Stimulated activated effector memory CD8-positive, alpha-beta T cell treated with anti-CD3 and anti-CD28 coated beads, Interleukin-12 subunit alpha, Interleukin-12 subunit beta, amount 100 ng/mL, for 72 hours (primary cell): ENCODE results near the gene LRRK1.

Experiments used
- ATAC-seq: fragments of 150-1000 bp; cut with Tn5 transposase; 2 replicates; pipeline ENCODE4 v1.10.0; 2021
- DNase-seq, 2 donors: peaks; one replicate each; pipeline ENCODE4 v3.0.0; 2021 to 2022; ENCODE audit warnings: low spot score in 2 of 2
- H3K27ac Mint-ChIP-seq: one replicate; pipeline ENCODE4 v1.8.0; 2022; ENCODE audit warnings: mild to moderate bottlenecking, mixed read lengths
- H3K36me3 Mint-ChIP-seq: one replicate; pipeline ENCODE4 v1.8.0; 2022; ENCODE audit warnings: mild to moderate bottlenecking, mixed read lengths
- H3K4me1 Mint-ChIP-seq: one replicate; pipeline ENCODE4 v1.8.0; 2022; ENCODE audit warnings: mixed read lengths
- H3K4me3 Mint-ChIP-seq: one replicate; pipeline ENCODE4 v1.8.0; 2022; ENCODE audit warnings: mild to moderate bottlenecking, mixed read lengths
- H3K9me3 Mint-ChIP-seq: one replicate; pipeline ENCODE4 v1.8.0; 2022; ENCODE audit warnings: mixed read lengths

LRRK1 gene

DNA sequence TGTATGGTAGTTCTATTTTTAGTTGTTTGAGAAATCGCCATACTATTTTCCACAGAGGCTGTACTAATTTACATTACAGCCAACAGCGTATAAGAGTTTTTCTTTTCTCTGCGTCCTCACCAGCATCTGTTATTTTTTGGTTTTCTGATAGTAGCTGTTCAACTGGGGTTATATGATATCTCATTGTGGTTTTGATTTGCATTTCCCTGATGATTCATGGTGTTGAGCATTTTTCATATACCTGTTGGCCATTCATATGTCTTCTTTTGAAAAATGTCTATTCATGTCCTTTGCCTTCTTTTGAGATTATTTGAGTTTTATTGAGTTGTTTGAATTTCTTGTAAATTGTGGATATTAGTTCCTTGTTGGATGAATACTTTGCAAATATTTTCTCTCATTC, 114.6 kb downstream of the LRRK1 start:
- ATAC-seq (no peak), DNase-seq (no peak)
- H3K9me3 Mint-ChIP-seq: peaks cover 16% of the 10 kb centered on the region
- H3K4me1 Mint-ChIP-seq: no peaks in the 10 kb centered on the region
- no peak overlapping the region for H3K4me3 Mint-ChIP-seq
- H3K36me3 Mint-ChIP-seq: no peaks in the 10 kb centered on the region
- H3K27ac Mint-ChIP-seq: no peak overlapping the region

DNA sequence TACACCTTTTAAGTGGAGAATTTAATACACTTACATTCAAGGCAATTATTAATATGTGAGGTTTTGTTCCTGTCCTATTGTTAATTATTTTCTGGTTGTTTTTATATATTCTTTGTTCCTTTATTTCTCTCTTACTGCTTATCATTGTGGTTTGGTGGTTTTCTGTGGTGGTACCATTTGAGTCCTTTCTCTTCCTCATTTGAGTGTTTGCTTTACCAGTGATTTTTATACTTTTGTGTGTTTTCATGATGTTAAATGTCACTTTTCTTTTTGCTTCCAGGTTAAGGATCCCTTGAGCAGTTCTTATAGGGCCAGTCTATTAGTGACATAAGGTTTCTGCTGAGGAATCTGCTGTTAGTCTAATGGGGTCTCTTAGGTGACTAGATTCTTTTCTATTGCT, 116.5 kb downstream of the LRRK1 start:
- Mint-ChIP-seq H3K9me3 (peaks cover 16% of the 10 kb centered on the region), H3K27ac (no peak overlapping the region), H3K4me3 (no peak overlapping the region), H3K36me3 (no peaks in the 10 kb centered on the region), H3K4me1 (no peaks in the 10 kb centered on the region)
- DNase-seq (no peak), ATAC-seq (no peak)

DNA sequence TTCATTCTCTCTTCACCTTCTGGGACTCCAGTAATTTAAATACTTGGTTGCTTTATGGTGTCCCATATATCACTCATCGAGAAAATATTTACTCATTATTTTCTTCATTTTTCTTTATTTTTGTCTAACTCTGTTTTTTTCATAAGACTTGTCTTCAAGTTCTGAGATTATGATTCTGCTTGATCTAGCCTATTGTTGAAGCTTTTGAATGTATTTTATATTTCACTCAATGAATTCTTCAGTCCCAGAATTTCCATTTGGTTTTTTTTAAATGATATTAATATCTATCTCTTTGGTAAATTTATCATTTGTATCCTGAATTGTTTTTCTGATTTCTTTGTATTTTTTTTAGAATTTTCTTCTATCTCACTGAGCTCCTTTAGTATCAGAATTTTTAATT, 117.0 kb downstream of the LRRK1 start:
- no peak overlapping the region for H3K27ac Mint-ChIP-seq
- H3K4me1 Mint-ChIP-seq: no peaks in the 10 kb centered on the region
- H3K36me3 Mint-ChIP-seq: no peaks in the 10 kb centered on the region
- H3K4me3 Mint-ChIP-seq: no peak overlapping the region
- DNase-seq (no peak), ATAC-seq (no peak)
- H3K9me3 Mint-ChIP-seq: peaks cover 16% of the 10 kb centered on the region

DNA sequence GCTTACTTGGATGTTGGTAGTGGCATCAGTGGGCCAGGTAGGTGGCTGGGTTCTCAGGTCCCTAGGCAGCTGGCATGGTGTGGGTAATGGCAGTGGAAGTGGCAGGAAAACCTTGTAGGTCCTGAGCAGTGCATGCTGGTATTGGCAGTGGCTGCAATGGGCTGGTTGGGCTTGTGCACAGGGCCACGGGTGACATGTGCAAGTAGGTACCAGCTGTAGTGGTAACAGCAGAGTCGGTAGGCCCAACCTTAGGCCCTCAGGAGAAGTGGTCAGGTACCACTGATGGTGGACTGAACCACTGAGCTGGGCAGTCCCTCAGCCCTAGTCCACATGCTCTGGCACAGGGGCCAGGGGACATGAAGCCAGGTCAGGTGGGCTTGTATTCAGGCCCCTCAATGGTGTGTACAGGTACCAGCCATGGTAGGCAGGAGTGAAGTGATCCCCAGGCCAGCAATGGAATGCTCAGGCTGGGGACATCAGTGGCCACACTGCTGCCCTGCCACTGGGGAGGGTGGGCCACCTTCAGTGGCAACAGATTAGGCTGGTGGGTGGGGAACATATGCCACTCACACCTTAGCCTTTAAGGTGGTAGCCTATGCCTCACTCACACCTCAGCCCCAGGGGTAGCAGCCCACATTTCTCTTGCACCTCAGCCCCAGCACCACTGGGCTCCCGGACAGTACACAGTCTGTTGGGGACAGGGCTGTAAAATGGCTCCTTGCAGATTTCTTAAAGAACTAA, 118.1 kb downstream of the LRRK1 start:
- H3K4me1 Mint-ChIP-seq: no peaks in the 10 kb centered on the region
- H3K27ac Mint-ChIP-seq: no peak overlapping the region
- ATAC-seq (no peak), DNase-seq (peak in 1 of 2 donors; percentile 30)
- no peak overlapping the region for H3K4me3 Mint-ChIP-seq
- H3K9me3 Mint-ChIP-seq: peaks cover 21% of the 10 kb centered on the region
- no peaks in the 10 kb centered on the region for H3K36me3 Mint-ChIP-seq

DNA sequence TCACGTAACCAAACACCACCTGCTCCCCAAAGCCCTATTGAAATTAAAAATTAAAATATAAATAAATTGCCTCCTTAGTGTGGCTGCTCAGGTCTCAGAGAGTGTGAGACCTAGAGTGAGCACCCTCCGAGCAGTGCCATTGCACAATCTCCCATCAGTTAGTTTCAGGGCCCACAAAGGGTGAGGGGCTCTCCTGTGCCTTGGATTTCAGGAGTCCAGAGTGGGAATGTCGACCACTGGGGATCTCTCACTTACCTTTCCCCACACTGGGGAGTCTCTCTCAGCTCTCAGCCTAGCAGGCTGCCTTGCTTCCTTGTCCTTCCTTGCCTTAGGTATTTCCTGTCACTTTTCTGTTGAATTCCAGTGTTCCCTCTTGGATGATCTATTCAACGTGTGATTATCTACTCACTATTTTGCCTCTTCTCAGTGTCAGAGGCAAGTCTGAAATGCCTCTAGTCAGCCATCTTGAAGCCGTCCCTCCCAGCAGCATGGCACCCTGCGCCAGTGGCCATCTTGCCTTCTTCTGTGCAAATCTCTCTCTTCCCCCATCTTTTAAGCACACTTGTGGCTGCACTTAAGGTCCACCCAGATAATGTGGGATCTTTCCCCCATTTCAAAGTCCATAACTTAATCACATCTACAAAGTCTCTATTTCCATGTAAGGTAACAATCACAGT, 119.3 kb downstream of the LRRK1 start:
- DNase-seq: peak in 1 of 2 donors; percentile 12
- Mint-ChIP-seq H3K27ac (no peak overlapping the region), H3K4me3 (no peak overlapping the region), H3K36me3 (no peaks in the 10 kb centered on the region), H3K9me3 (peaks cover 21% of the 10 kb centered on the region), H3K4me1 (no peaks in the 10 kb centered on the region)
- ATAC-seq: no peak

DNA sequence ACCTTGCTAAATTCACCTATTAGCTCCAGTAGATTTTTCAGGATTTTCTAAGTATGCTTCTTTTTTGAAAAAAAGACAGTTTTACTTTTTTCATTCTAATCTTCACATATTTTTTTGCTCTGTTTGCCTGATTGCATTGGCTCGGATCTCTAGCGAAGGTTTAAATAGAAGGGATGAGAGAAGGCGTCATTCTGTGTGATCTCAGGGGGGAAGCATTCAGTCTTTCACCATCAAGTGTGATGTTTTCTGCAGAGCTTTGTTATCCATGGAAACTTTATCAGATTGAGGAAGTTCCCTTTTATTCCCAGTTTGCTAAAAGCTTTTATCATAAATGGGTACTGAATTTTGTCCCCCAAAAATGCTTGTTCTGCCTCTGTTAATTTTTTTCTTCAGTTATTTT, 120.3 kb downstream of the LRRK1 start:
- ATAC-seq: no peak
- H3K4me3 Mint-ChIP-seq: no peak overlapping the region

DNA sequence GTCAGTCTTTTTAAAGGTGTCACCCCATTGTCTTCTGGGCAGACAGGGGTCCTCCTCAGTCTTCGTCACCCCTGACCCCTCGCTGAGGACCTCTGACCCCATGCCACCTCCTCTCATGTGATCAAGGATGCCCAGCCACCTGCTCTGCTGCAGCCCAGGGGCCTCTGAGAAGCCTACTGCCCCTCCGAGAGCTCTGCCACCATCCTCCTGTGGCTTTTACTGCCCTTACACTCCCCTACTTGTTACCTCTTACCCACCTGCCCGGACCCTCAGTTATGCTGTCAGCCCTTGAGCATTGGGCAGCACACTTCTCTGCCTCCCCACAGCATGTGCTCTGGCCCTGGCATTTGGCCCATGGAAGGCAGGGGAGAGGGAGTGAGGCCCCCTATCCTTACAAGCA, 123.2 kb downstream of the LRRK1 start:
- DNase-seq (no peak), ATAC-seq (no peak)
- Mint-ChIP-seq H3K27ac (no peak overlapping the region), H3K4me3 (no peak overlapping the region), H3K9me3 (peaks cover 5% of the 10 kb centered on the region), H3K4me1 (no peaks in the 10 kb centered on the region), H3K36me3 (no peaks in the 10 kb centered on the region)

More for the DNA sequence above, 120.3 kb downstream of the LRRK1 start:
- Mint-ChIP-seq H3K36me3 (no peaks in the 10 kb centered on the region), H3K9me3 (peaks cover 21% of the 10 kb centered on the region), H3K4me1 (no peaks in the 10 kb centered on the region), H3K27ac (no peak overlapping the region)
- no peak for DNase-seq

DNA sequence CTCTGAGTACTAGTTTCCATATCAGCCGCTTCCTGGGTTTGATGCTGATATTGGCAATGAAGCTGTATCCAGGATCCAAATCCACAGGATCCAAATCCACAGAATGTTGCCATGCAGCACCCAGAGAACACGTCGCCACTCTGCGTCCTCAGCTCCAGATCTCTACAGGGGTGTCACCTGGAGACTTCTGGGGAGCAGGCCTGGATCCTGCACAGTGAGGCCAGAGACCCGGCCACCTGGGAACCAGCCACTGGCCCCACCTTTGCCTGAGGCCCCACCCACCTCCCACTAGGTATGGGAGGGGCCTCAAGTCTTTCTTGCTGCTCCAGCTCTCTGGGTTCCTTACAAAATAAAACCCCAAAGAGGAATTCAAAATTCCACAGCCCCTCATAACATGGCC, 123.9 kb downstream of the LRRK1 start:
- no peak for ATAC-seq
- Mint-ChIP-seq H3K4me3 (no peak overlapping the region), H3K4me1 (no peaks in the 10 kb centered on the region), H3K36me3 (no peaks in the 10 kb centered on the region), H3K27ac (no peak overlapping the region), H3K9me3 (peaks cover 5% of the 10 kb centered on the region)
- peak in 1 of 2 donors; percentile 30 for DNase-seq

DNA sequence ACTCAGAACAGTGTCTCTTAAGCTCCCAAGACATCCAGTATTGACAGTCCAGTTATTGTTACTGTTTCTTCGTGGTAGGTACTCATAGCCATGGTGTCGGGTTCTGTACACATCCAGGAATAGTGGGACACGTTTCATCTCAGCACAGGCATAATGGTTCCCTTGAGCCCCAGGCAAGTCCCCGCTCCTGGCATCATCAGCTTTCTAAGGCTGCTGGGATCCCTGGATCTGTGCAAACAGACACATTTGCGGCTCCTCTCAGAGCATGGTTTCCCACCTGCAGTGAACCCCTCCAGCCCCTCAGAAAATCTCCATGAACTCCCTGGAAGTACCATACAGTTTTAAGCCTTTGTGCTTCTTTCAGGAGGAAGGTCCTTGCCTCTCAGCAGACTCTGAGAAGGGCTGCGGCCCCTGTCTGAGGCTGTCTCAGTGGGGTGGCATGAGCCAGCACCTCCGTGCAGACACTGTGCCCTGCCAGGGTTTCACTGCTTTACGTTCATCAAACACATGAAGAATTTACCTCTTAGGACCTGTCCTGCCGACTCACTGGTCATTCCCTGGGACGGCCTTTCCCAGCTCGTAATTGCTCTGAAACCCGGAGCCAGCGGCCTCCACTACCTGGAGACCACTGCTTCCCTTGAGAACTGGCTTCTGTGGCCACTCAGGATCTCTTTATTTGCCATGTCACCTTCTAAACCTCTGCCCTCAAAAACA, 124.9 kb downstream of the LRRK1 start:
- H3K36me3 Mint-ChIP-seq: no peaks in the 10 kb centered on the region
- no peak overlapping the region for H3K27ac Mint-ChIP-seq
- peak in 1 of 2 donors; percentile 40 for DNase-seq
- no peaks in the 10 kb centered on the region for H3K4me1 Mint-ChIP-seq
- H3K4me3 Mint-ChIP-seq: no peak overlapping the region
- ATAC-seq: no peak
- H3K9me3 Mint-ChIP-seq: peaks cover 5% of the 10 kb centered on the region

DNA sequence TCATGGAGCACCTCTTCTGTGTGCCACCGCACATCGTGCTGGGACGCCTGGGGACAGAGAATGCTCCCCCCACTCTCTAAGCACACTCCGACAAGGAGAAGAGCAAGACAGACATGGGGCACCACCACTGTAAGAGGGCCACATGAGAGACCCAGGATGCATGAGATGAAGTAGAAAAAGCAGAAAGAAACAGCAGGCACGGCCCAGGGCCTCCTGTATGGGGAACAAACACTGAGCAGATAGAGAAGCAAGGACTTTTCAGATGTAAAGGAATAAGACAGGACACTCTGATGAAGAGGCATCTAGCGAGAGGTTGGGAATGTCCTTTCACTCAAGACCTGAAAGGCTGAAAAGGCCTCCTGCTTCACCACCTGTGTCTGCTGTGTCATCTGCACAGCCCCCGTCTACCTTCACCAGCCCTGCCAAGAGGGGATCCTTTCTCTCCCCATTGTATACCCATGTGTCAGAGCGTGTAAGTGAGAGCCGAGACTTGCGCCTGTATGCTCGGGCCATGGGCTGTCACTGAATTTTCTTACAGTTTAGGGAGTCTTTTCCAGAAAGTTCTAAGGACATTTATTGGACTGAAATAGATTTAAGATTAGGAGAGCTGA, 125.6 kb downstream of the LRRK1 start:
- no peaks in the 10 kb centered on the region for H3K36me3 Mint-ChIP-seq
- H3K27ac Mint-ChIP-seq: no peak overlapping the region
- H3K9me3 Mint-ChIP-seq: peaks cover 5% of the 10 kb centered on the region
- H3K4me1 Mint-ChIP-seq: no peaks in the 10 kb centered on the region
- ATAC-seq (no peak), DNase-seq (peak in 1 of 2 donors; percentile 25)
- no peak overlapping the region for H3K4me3 Mint-ChIP-seq

DNA sequence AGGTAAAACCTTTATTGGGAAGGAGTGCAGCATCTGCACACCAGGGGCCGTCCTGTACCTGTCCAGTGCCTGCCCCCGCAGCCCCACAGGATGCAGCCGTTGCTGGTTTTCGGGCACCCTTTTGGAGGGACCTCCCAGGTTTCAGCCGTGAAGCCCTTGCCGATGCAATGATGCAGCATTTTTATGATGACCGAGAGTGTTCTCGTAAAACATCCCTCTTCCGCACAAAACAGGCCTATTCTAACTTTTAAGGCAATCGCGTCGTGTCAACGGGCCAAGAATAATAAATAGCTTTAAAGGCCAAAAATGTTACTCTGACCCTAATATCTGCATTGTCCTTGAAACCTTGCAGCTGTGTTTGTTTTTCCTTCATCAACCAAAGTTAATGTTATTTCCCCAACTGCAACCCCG, 126.1 kb downstream of the LRRK1 start:
- H3K9me3 Mint-ChIP-seq: peaks cover 5% of the 10 kb centered on the region
- H3K4me1 Mint-ChIP-seq: no peaks in the 10 kb centered on the region
- H3K36me3 Mint-ChIP-seq: no peaks in the 10 kb centered on the region
- H3K27ac Mint-ChIP-seq: no peak overlapping the region
- peak in 1 of 2 donors; percentile 22 for DNase-seq
- ATAC-seq: no peak
- H3K4me3 Mint-ChIP-seq: no peak overlapping the region

DNA sequence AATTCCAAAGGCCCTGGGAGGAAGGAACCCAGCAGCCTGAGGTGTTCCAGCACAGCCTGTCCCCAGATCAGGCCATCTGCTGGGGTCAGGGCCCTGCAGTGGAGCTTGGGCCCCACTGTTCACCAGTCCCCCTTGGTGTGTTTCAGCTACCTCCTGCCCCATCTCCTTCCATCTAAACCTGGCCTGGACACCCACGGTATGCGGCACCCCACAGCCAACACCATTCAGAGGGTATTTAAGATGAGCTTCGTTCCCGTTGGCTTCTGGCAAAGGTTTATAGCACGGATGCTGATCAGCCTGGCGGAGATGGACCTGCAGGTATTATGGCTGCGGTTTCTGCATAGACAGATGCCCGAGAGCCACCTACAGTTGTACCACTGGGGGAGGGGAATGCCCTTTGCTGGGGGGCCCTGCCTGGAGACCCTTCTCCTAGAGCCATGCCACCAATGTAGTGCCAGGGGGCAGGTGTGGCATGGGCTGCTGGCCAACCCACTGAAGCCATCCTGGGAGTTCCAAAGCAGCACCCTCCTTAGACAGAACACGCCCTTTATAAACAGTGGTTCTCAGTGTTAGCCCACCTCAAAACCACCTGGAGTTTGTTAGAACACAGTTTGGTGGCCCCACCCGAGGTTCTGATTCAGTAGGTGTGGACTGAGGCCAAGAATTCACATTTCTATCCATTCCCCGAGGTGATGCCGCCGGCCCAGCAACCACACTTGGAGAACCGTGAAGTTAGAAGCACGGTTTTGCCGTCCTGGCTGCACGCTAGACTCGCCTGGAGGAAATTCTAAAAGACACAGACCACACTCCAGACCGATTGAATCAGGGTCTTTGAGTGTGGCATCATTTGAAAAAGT, 126.9 kb downstream of the LRRK1 start:
- H3K4me1 Mint-ChIP-seq: no peaks in the 10 kb centered on the region
- peaks cover 5% of the 10 kb centered on the region for H3K9me3 Mint-ChIP-seq

DNA sequence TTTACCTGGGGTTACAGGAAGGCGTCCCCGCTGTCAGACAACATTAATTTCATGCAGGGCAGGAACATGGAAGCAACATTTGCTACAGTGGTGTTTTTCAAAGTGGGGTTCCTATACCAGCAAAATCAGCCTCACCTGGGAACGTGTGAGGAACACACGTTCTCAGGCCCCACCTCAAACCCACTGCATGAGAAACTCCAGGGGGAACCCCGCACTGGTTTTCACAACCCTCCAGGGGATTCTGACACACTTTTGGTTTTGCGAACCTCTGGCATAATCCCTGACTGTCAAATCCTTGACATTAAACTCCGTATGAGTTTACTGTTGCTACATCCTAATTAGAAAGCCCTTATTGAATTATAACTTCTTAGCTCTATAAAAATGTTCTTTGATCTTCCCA, 127.7 kb downstream of the LRRK1 start:
- peak in 1 of 2 donors; percentile 10 for DNase-seq
- Mint-ChIP-seq H3K4me1 (no peaks in the 10 kb centered on the region), H3K27ac (no peak overlapping the region), H3K4me3 (no peak overlapping the region), H3K36me3 (no peaks in the 10 kb centered on the region), H3K9me3 (no peaks in the 10 kb centered on the region)
- no peak for ATAC-seq

More for the DNA sequence above, 126.9 kb downstream of the LRRK1 start:
- peak in 1 of 2 donors; percentile 41 for DNase-seq
- Mint-ChIP-seq H3K36me3 (no peaks in the 10 kb centered on the region), H3K4me3 (no peak overlapping the region), H3K27ac (no peak overlapping the region)
- no peak for ATAC-seq

DNA sequence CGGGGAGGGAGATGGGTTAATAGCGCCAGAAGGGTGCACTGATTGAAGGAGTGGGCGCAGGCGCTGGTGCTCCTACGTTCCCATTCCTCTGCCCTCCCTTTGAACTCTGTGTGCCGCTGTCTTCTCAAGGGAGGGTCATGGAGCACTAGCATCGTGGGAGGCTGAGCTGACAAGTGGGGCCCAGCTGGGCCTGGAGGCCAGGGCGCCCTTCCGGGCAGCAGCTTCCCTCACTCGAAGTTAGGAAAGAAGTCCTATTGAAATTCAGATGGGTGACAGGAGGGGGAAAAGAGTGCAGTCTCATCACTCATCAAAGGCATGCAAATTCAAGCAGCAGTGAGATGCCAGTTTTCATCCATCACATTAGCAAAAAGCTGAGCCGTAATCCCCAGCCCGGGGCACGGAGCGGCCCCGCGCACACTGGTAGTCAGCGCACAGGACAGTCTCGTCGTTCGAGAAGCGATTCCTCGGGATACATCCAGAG, 128.2 kb downstream of the LRRK1 start:
- no peak overlapping the region for H3K4me3 Mint-ChIP-seq
- no peak overlapping the region for H3K27ac Mint-ChIP-seq
- no peaks in the 10 kb centered on the region for H3K9me3 Mint-ChIP-seq

More for the DNA sequence above, 128.2 kb downstream of the LRRK1 start:
- peak in 1 of 2 donors; percentile 12 for DNase-seq
- no peak for ATAC-seq
- H3K4me1 Mint-ChIP-seq: no peaks in the 10 kb centered on the region
- H3K36me3 Mint-ChIP-seq: no peaks in the 10 kb centered on the region
